ENCODE data around the gene KIF21A. TPM values are rescaled to one million over a fixed set of nuclear protein-coding genes. Genes with fewer than 3 reads are reported as not detected.

KIF21A gene
- total and polyA plus RNA-seq, 11 donors = 27.9 to 53.1 (median 44.1) TPM

GRCh38 chr12:39329876-39330275, 113.0 kb downstream of the KIF21A start:
- peaks cover 0 to 11% (median 0%) of the 10 kb centered on the region in 12 donors for H3K4me1 ChIP-seq
- intact Hi-C loops (cut with DNase I) = no loop called here
- no peak for ATAC-seq
- H3K4me3 ChIP-seq = no peak overlapping the region
- no peak overlapping the region for H3K27ac ChIP-seq
- no peaks in the 10 kb centered on the region for H3K27me3 ChIP-seq
- H3K9me3 ChIP-seq = no peaks in the 10 kb centered on the region
- TF ChIP-seq CTCF (IDR thresholded peaks at IDR 0.05) (no peak), POLR2A (IDR thresholded peaks at IDR 0.05) (no peak)
- WGBS, 4 donors = 90 to 95% (median 94%) methylated on average over 4 of the region's 4 CpGs
- no peak for DNase-seq
- H3K36me3 ChIP-seq = peaks cover 0 to 54% (median 9%) of the 10 kb centered on the region in 9 donors

GRCh38 chr12:39329018-39329417, 113.9 kb downstream of the KIF21A start:
- WGBS, 4 donors = 55 to 70% (median 66%) methylated on average over 1 of the region's 1 CpG
- intact Hi-C loops (cut with DNase I) = no loop called here
- DNase-seq (no peak), ATAC-seq (no peak)
- peaks cover 0 to 57% (median 9%) of the 10 kb centered on the region in 9 donors for H3K36me3 ChIP-seq
- H3K4me3 ChIP-seq = no peak overlapping the region
- H3K4me1 ChIP-seq = peaks cover 0 to 11% (median 0%) of the 10 kb centered on the region in 12 donors
- no peaks in the 10 kb centered on the region for H3K27me3 ChIP-seq
- no peak for TF ChIP-seq CTCF (IDR thresholded peaks at IDR 0.05)
- no peak for TF ChIP-seq POLR2A (IDR thresholded peaks at IDR 0.05)
- no peak overlapping the region for H3K27ac ChIP-seq
- no peaks in the 10 kb centered on the region for H3K9me3 ChIP-seq

- H3K36me3 ChIP-seq = peaks cover 0 to 58% (median 9%) of the 10 kb centered on the region in 9 donors
- peak in 3 of 4 donors; percentile 33 to 54 (median 48) for ATAC-seq
Observed at GRCh38 chr12:39327965-39328364, 115.0 kb downstream of the KIF21A start.

GRCh38 chr12:39327510-39327909, 115.4 kb downstream of the KIF21A start:
- Histone ChIP-seq H3K27ac (peak overlapping the region in 5 of 12 donors; percentile 6 to 61 (median 24)), H3K4me1 (peaks cover 0 to 11% (median 0%) of the 10 kb centered on the region in 12 donors), H3K36me3 (peaks cover 0 to 58% (median 6%) of the 10 kb centered on the region in 9 donors), H3K27me3 (no peaks in the 10 kb centered on the region), H3K4me3 (no peak overlapping the region), H3K9me3 (no peaks in the 10 kb centered on the region)
- no peak for TF ChIP-seq POLR2A (IDR thresholded peaks at IDR 0.05)
- no peak for TF ChIP-seq CTCF (IDR thresholded peaks at IDR 0.05)
- ATAC-seq = peak; percentile 75 to 95 (median 81)
- intact Hi-C loops (cut with DNase I) = no loop called here
- peak in 1 of 5 donors; percentile 57 for DNase-seq
- WGBS, 4 donors = 41 to 56% (median 51%) methylated on average over 1 of the region's 1 CpG

More at GRCh38 chr12:39327965-39328364, 115.0 kb downstream of the KIF21A start:
- WGBS, 4 donors = 53 to 66% (median 57%) methylated on average over 6 of the region's 6 CpGs
- Histone ChIP-seq H3K27ac (peak overlapping the region in 4 of 12 donors; percentile 6 to 61 (median 40)), H3K4me1 (peaks cover 0 to 11% (median 0%) of the 10 kb centered on the region in 12 donors), H3K4me3 (no peak overlapping the region), H3K27me3 (no peaks in the 10 kb centered on the region), H3K9me3 (no peaks in the 10 kb centered on the region)
- TF ChIP-seq CTCF (IDR thresholded peaks at IDR 0.05) = no peak
- TF ChIP-seq POLR2A (IDR thresholded peaks at IDR 0.05) = no peak
- intact Hi-C loops (cut with DNase I) = no loop called here
- DNase-seq = no peak
